Cortex of kidney (tissue), 1 donor: ENCODE measurements around the gene ENC1.

Experiments
- DNase-seq: peaks from one replicate; lab custom pipeline; 2025; lab: John Stamatoyannopoulos, UW

Gene ENC1

GRCh38 chr5:74655716-74656115, 15.2 kb upstream of the ENC1 start:
- no peak for DNase-seq

- DNase-seq: no peak
Measured at GRCh38 chr5:74655206-74655605, 14.7 kb upstream of the ENC1 start.

- DNase-seq: no peak
Measured at GRCh38 chr5:74653991-74654390, 13.5 kb upstream of the ENC1 start.

GRCh38 chr5:74652576-74652975, 12.0 kb upstream of the ENC1 start:
- DNase-seq: no peak

GRCh38 chr5:74651710-74652109, 11.2 kb upstream of the ENC1 start:
- no peak for DNase-seq

GRCh38 chr5:74649421-74649973, 9.0 kb upstream of the ENC1 start:
- no peak for DNase-seq

GRCh38 chr5:74648835-74649293, 8.3 kb upstream of the ENC1 start:
- DNase-seq: no peak

GRCh38 chr5:74647096-74647495, 6.6 kb upstream of the ENC1 start:
- no peak for DNase-seq

GRCh38 chr5:74643111-74643562, 2.6 kb upstream of the ENC1 start:
- no peak for DNase-seq

- no peak for DNase-seq
Measured at GRCh38 chr5:74642543-74642863, 2.0 kb upstream of the ENC1 start.

- no peak for DNase-seq
Measured at GRCh38 chr5:74641735-74642542, 1.4 kb upstream of the ENC1 start.

- no peak for DNase-seq
Measured at GRCh38 chr5:74640954-74641734, 616 bp upstream of the ENC1 start.

- no peak for DNase-seq
Measured at GRCh38 chr5:74639807-74640449, 600 bp downstream of the ENC1 start.

GRCh38 chr5:74638970-74639806, 1.3 kb downstream of the ENC1 start:
- DNase-seq: no peak

- no peak for DNase-seq
Measured at GRCh38 chr5:74638544-74638969, 2.0 kb downstream of the ENC1 start.

- DNase-seq: no peak
Measured at GRCh38 chr5:74636552-74636951, 4.0 kb downstream of the ENC1 start.

GRCh38 chr5:74636149-74636548, 4.4 kb downstream of the ENC1 start:
- DNase-seq: no peak

GRCh38 chr5:74634611-74635286, 5.8 kb downstream of the ENC1 start:
- no peak for DNase-seq

- DNase-seq: no peak
Measured at GRCh38 chr5:74633695-74634094, 6.8 kb downstream of the ENC1 start.

GRCh38 chr5:74632947-74633356, 7.6 kb downstream of the ENC1 start:
- DNase-seq: no peak
